ENCODE data around the gene SV2B.

- no peak for TF ChIP-seq EZH2 (IDR thresholded peaks at IDR 0.05; ENCODE audit: low read length, unreplicated experiment)
- no peak for TF ChIP-seq CTCF (conservative IDR thresholded peaks at IDR 0.05; ENCODE audit: low read depth, low read length)
- no peak for TF ChIP-seq EZH2phosphoT487 (IDR thresholded peaks at IDR 0.05; ENCODE audit: borderline replicate concordance, low read length)
These were observed 115.9 kb downstream of the SV2B start for GRCh38 chr15:91216000-91216399.
